Heart left ventricle (tissue), 13 donors: ENCODE measurements around the gene HTR1B.

Experiments
- POLR2A ChIP-seq, 2 donors: fragments of 450-650 bp; IDR thresholded peaks; one replicate each; pipeline ENCODE4 v1.6.1; 2017; ENCODE audit warnings: antibody characterized with exemption in 2 of 2, mild to moderate bottlenecking in 2 of 2, moderate library complexity in 2 of 2
- TF ChIP-seq, protein P1 (sequence below), 12 donors: fragments of 200-600 bp; sonication (generic) in 4 of 12; IDR thresholded peaks; one replicate each; pipeline versions ENCODE4 v1.5.0 to v1.8.0; 2018 to 2022; ENCODE audit warnings: antibody characterized with exemption in 12 of 12, mild to moderate bottlenecking in 5 of 12
- donor health status: ischemic (EF 13 %, LVEDD 7.1; RV severe dilation, severe dysfunction).
- donor health status: DM: no; HTN: yes; CAD: no.
- donor health status: DM: no; HTN: no; CAD: no.
- donor health status: ischemic (EF 25% LVEDD 6.9; RV normal size, moderate dysfunction).
- donor health status: ischemic (EF 25% LVEDD 5.7; RV mildly dilated, moderate dysfunction).
- donor health status: ischemic (EF 35%, LVEDD 5.7; RV mildly dilated, moderate dysfunction).
- donor health status: nonischemic (EF 11% LVEDD 7.7; RV severe dilation, severe dysfunction).
- donor health status: DM: yes; HTN: yes; CAD: no.
- donor health status: PGD.
- donor health status: ischemic (EF 29% LVEDD 5.4; RV normal size, mild dysfunction).
- donor health status: nonischemic (EF 23%, LVEDD 6.1; RV moderate dilation, normal function).

DNA sequence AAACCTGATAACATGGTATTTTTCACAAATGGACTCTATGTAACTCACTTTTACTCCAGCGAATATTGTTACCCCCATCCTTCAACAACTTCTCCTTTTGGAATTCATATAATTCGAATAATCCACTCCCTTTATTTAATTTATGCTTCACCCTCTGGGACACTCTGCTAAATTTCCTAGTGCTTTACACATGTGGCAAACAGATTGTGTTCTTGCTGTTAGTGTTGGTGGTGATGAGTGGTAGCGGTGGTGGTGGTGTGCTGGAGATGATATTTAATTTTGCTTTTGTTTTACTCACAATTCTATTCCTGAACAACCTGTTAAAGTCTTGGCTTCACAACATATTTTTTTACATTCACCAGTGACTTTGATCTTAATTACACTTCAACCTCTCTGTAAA lies 32.8 kb downstream of the HTR1B start:
- TF ChIP-seq, protein P1, sequence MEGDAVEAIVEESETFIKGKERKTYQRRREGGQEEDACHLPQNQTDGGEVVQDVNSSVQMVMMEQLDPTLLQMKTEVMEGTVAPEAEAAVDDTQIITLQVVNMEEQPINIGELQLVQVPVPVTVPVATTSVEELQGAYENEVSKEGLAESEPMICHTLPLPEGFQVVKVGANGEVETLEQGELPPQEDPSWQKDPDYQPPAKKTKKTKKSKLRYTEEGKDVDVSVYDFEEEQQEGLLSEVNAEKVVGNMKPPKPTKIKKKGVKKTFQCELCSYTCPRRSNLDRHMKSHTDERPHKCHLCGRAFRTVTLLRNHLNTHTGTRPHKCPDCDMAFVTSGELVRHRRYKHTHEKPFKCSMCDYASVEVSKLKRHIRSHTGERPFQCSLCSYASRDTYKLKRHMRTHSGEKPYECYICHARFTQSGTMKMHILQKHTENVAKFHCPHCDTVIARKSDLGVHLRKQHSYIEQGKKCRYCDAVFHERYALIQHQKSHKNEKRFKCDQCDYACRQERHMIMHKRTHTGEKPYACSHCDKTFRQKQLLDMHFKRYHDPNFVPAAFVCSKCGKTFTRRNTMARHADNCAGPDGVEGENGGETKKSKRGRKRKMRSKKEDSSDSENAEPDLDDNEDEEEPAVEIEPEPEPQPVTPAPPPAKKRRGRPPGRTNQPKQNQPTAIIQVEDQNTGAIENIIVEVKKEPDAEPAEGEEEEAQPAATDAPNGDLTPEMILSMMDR (IDR thresholded peaks at IDR 0.05) = no peak
- no peak for TF ChIP-seq POLR2A (IDR thresholded peaks at IDR 0.05)
